Large intestine (tissue), 3 donors: ENCODE results near the gene CAPN11. TPM values are rescaled to one million over a fixed set of nuclear protein-coding genes. Genes with fewer than 3 reads are reported as not detected.

Experiments used
- DNase-seq, 2 donors: peaks; one replicate each; pipeline versions ENCODE4 v3.0.0 to v3.0.0-alpha.2; 2013
- H3K27ac ChIP-seq: one replicate; pipeline ENCODE4 v1.5.1; 2013; ENCODE audit warnings: low read length
- H3K27me3 ChIP-seq: 2 replicates; pipeline ENCODE4 v1.6.1; 2013; ENCODE audit warnings: low read length; ENCODE audit not compliant: control insufficient read depth, insufficient read depth
- H3K36me3 ChIP-seq: 2 replicates; pipeline ENCODE4 v1.6.1; 2013; ENCODE audit warnings: low read length; ENCODE audit not compliant: control insufficient read depth, insufficient read depth
- H3K4me1 ChIP-seq: one replicate; pipeline ENCODE4 v1.6.1; 2013; ENCODE audit warnings: low read length; ENCODE audit not compliant: control insufficient read depth, insufficient read depth
- H3K4me3 ChIP-seq: one replicate; pipeline ENCODE4 v1.5.1; 2013; ENCODE audit warnings: low read length
- H3K9me3 ChIP-seq: one replicate; pipeline ENCODE4 v1.6.1; 2013; ENCODE audit warnings: mild to moderate bottlenecking, low read depth, low read length, moderate library complexity; ENCODE audit not compliant: control insufficient read depth
- WGBS: methylation state at CpG from one replicate; pipeline ENCODE4 v1.1.5; 2013; ENCODE audit warnings: low lambda C conversion rate; ENCODE audit not compliant: insufficient coverage; 5-methylcytosine and 5-hydroxymethylcytosine counted together
- polyA plus RNA-seq: library from polyadenylated mRNA; unstranded; fragments of 120-200 nt; gene quantifications from one replicate; pipeline ENCODE4 v1.2.1, GENCODE V29; 2013

Gene CAPN11
- polyA plus RNA-seq, 1 donor = 0.03 TPM

GRCh38 chr6:44221961-44222335 is 63.3 kb downstream of the CAPN11 start:
- Histone ChIP-seq H3K27ac (peak overlapping the region; percentile 42), H3K27me3 (peaks cover 2% of the 10 kb centered on the region), H3K4me3 (no peak overlapping the region), H3K9me3 (peaks cover 2% of the 10 kb centered on the region), H3K4me1 (peaks cover 65% of the 10 kb centered on the region), H3K36me3 (no peaks in the 10 kb centered on the region)
- no peak for DNase-seq
- no CpG with 5 or more reads among the region's 2 CpGs for WGBS

- Histone ChIP-seq H3K27me3 (peaks cover 2% of the 10 kb centered on the region), H3K4me3 (peak overlapping the region; percentile 37)
- 19% methylated on average over 4 of the region's 26 CpGs for WGBS
Measured at GRCh38 chr6:44222486-44223318, 64.1 kb downstream of the CAPN11 start.

DNA sequence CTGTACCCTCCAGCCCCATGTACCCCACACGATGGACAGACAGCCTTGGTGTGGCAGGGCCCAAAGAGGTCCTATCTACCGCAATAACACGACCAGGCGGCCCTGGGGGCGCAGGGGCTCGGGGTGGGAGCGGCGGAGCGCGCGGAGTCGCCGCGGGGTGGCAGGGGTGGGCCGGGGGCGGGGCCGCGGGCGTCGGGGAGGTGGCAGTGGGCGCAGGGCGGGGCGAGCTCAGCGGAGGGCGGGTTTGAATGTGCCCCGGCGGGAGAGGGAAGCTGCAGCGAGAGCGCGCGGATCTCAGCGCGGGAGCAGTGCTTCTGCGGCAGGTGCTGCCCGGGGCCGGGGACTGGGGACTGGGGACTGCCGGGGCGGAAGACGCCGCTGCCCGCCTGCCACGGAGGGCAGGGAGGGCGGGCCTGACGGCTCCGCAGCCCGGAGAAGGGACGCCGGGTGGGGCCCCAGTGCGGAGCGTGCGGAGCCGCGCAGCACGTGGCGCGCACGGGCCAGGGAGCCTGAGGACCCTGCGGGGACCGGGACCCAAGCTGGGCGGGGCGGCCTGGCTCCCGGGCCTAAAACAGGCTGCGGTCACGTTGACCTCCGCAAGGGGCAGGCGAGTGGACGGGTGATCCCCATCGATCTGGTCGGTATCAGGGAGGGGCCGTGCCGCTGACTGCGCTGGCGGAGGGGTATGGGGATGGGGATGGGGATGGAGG is 64.9 kb downstream of the CAPN11 start, which contains the start of gene SLC29A1:
SLC29A1 (plus strand) TSS at position 277 of the 710 bp plus-strand sequence. CDS start 3,719 bp downstream, outside the sequence.
- Histone ChIP-seq H3K9me3 (no peaks in the 10 kb centered on the region), H3K27ac (peak within 1 kb of the TSS; percentile 26), H3K36me3 (peaks cover 4% of the 10 kb centered on the region), H3K4me3 (peak within 1 kb of the TSS; percentile 37), H3K4me1 (peaks cover 72% of the 10 kb centered on the region), H3K27me3 (peaks cover 2% of the 10 kb centered on the region)
- no CpG with 5 or more reads among the region's 73 CpGs for WGBS
- DNase-seq = peak in 1 of 2 donors; percentile 72

More at GRCh38 chr6:44222486-44223318, 64.1 kb downstream of the CAPN11 start:
- DNase-seq = no peak
- Histone ChIP-seq H3K9me3 (no peaks in the 10 kb centered on the region), H3K36me3 (no peaks in the 10 kb centered on the region), H3K4me1 (peaks cover 70% of the 10 kb centered on the region), H3K27ac (peak overlapping the region; percentile 26)

- peak in 1 of 2 donors; percentile 56 for DNase-seq
- Histone ChIP-seq H3K4me3 (peak overlapping the region; percentile 37), H3K36me3 (peaks cover 9% of the 10 kb centered on the region), H3K4me1 (peaks cover 67% of the 10 kb centered on the region), H3K27ac (peak overlapping the region; percentile 13), H3K9me3 (no peaks in the 10 kb centered on the region), H3K27me3 (peaks cover 2% of the 10 kb centered on the region)
- WGBS = 67% methylated on average over 1 of the region's 18 CpGs
Measured at GRCh38 chr6:44224029-44224964, 65.7 kb downstream of the CAPN11 start.

- peaks cover 66% of the 10 kb centered on the region for H3K4me1 ChIP-seq
- no peaks in the 10 kb centered on the region for H3K9me3 ChIP-seq
- H3K27ac ChIP-seq = no peak overlapping the region
- peaks cover 2% of the 10 kb centered on the region for H3K27me3 ChIP-seq
- H3K4me3 ChIP-seq = no peak overlapping the region
- DNase-seq = peak in 1 of 2 donors; percentile 35
- WGBS = no CpG with 5 or more reads among the region's 4 CpGs
- peaks cover 12% of the 10 kb centered on the region for H3K36me3 ChIP-seq
Measured at GRCh38 chr6:44224965-44225305, 66.3 kb downstream of the CAPN11 start.

GRCh38 chr6:44225579-44226325 is 67.1 kb downstream of the CAPN11 start:
- Histone ChIP-seq H3K4me1 (peaks cover 66% of the 10 kb centered on the region), H3K27ac (peak overlapping the region; percentile 6), H3K9me3 (no peaks in the 10 kb centered on the region), H3K4me3 (no peak overlapping the region), H3K36me3 (peaks cover 16% of the 10 kb centered on the region), H3K27me3 (peaks cover 2% of the 10 kb centered on the region)
- peak in 1 of 2 donors; percentile 71 for DNase-seq
- no CpG with 5 or more reads among the region's 8 CpGs for WGBS

GRCh38 chr6:44226368-44227147 is 67.9 kb downstream of the CAPN11 start:
- H3K36me3 ChIP-seq = peaks cover 19% of the 10 kb centered on the region
- DNase-seq = peak in 1 of 2 donors; percentile 24
- WGBS = 38% methylated on average over 3 of the region's 15 CpGs
- no peaks in the 10 kb centered on the region for H3K9me3 ChIP-seq
- no peak overlapping the region for H3K4me3 ChIP-seq
- peak overlapping the region; percentile 6 for H3K27ac ChIP-seq
- peaks cover 2% of the 10 kb centered on the region for H3K27me3 ChIP-seq
- H3K4me1 ChIP-seq = peaks cover 59% of the 10 kb centered on the region

DNA sequence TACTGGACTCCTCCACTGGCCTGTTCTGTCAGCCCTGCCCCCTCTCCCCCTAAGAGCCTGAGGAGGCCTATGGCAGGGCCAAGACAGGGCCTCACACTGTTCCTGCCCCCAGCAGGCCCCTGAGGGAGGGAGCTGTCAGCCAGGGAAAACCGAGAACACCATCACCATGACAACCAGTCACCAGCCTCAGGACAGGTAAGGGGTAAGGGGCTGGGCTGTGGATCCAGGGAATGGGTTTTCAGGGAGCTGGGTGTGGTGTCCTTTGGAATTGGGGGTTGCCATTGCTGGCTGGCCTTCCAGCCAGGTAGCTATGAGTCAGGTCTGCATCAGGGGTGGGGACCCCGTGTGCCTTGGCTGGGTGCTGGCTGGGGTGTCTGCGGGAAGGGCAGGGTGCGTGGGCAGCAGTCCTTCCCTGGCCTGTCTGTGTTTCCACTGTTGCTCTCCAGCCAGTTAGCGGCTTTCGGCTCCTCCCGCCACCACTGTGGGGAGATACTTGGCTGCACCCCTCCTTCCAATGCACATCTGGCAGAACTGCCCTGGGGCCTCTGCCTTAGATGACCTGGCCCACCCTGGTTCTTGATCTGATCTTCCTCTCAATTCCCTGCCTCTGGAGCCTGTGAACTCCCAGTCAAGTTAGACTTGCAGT is 68.7 kb downstream of the CAPN11 start:
- peaks cover 24% of the 10 kb centered on the region for H3K36me3 ChIP-seq
- H3K27ac ChIP-seq = no peak overlapping the region
- peak in 1 of 2 donors; percentile 55 for DNase-seq
- no CpG with 5 or more reads among the region's 7 CpGs for WGBS
- H3K4me3 ChIP-seq = no peak overlapping the region
- H3K9me3 ChIP-seq = no peaks in the 10 kb centered on the region
- H3K27me3 ChIP-seq = peaks cover 2% of the 10 kb centered on the region
- H3K4me1 ChIP-seq = peaks cover 54% of the 10 kb centered on the region
